WTC11 (cell line): ENCODE data around the gene GCM1. TPM values are rescaled to one million over a fixed set of nuclear protein-coding genes. Genes with fewer than 3 reads are reported as not detected.

Source experiments
- ATAC-seq: fragments of 200-7000 bp; cut with Tn5 transposase; 2 replicates; pipeline ENCODE4 v1.10.0; 2021; ENCODE audit warnings: mild to moderate bottlenecking, moderate library complexity
- CTCF ChIA-PET: fragments of 300-600 bp; sonication (Branson Sonifier 250); formaldehyde crosslinking; loops from one replicate; lab custom pipeline; 2021; ENCODE audit warnings: antibody characterized with exemption; lab: Charles Lee
- POLR2A ChIA-PET: fragments of 350-600 bp; sonication (Branson Sonifier 250); formaldehyde crosslinking; loops from one replicate; lab custom pipeline; 2021; ENCODE audit warnings: antibody characterized with exemption; lab: Charles Lee
- DNase-seq: peaks from one replicate; pipeline ENCODE4 v3.0.0; 2021; ENCODE audit warnings: low spot score
- H3K27ac Mint-ChIP-seq: 2 replicates; pipeline ENCODE4 v1.8.0; 2021; ENCODE audit warnings: mixed read lengths
- H3K27me3 Mint-ChIP-seq: 2 replicates; pipeline ENCODE4 v1.8.0; 2021; ENCODE audit warnings: low read depth, mild to moderate bottlenecking, moderate library complexity, mixed read lengths
- H3K36me3 Mint-ChIP-seq: 2 replicates; pipeline ENCODE4 v1.8.0; 2021; ENCODE audit warnings: mixed read lengths
- H3K4me1 Mint-ChIP-seq: 2 replicates; pipeline ENCODE4 v1.8.0; 2022; ENCODE audit warnings: mixed read lengths
- H3K4me3 Mint-ChIP-seq: 2 replicates; pipeline ENCODE4 v1.8.0; 2021; ENCODE audit warnings: mild to moderate bottlenecking, moderate library complexity, mixed read lengths
- H3K9me3 Mint-ChIP-seq: 2 replicates; pipeline ENCODE4 v1.8.0; 2021; ENCODE audit warnings: mixed read lengths
- CREB1 ChIP-seq: sonication (generic); formaldehyde crosslinking; IDR thresholded peaks from 2 replicates; pipeline ENCODE4 v1.8.0; 2023; ENCODE audit warnings: mild to moderate bottlenecking, missing genetic modification reagents
- ELF4 ChIP-seq: sonication (generic); formaldehyde crosslinking; IDR thresholded peaks from 2 replicates; pipeline ENCODE4 v1.8.1; 2022; ENCODE audit warnings: low read depth, mild to moderate bottlenecking, moderate library complexity, missing genetic modification reagents
- EMX1 ChIP-seq: fragments of 250-450 bp; sonication (Bioruptor Pico); IDR thresholded peaks from 2 replicates; pipeline ENCODE4 v1.8.0; 2021; ENCODE audit warnings: mild to moderate bottlenecking
- GRHL2 ChIP-seq: fragments of 250-450 bp; sonication (Bioruptor Pico); IDR thresholded peaks from 2 replicates; pipeline ENCODE4 v1.8.0; 2022; ENCODE audit warnings: mild to moderate bottlenecking, moderate library complexity; ENCODE audit not compliant: insufficient replicate concordance, severe bottlenecking
- PRRX2 ChIP-seq: fragments of 250-450 bp; sonication (Bioruptor Pico); IDR thresholded peaks from 2 replicates; pipeline ENCODE4 v1.8.0; 2021; ENCODE audit warnings: mild to moderate bottlenecking
- RELA ChIP-seq: sonication (generic); formaldehyde crosslinking; IDR thresholded peaks from 2 replicates; pipeline ENCODE4 v1.8.1; 2022; ENCODE audit warnings: missing genetic modification reagents, mild to moderate bottlenecking, borderline replicate concordance
- ZBTB21 ChIP-seq: sonication (generic); formaldehyde crosslinking; IDR thresholded peaks from 2 replicates; pipeline ENCODE4 v1.8.1; 2023; ENCODE audit warnings: mild to moderate bottlenecking, missing genetic modification reagents, borderline replicate concordance
- ZNF232 ChIP-seq: sonication (generic); formaldehyde crosslinking; IDR thresholded peaks from 2 replicates; pipeline ENCODE4 v1.8.0; 2022; ENCODE audit warnings: mild to moderate bottlenecking, missing genetic modification reagents
- total RNA-seq: library from RNA; stranded (reverse); gene quantifications from 3 replicates; pipeline ENCODE4 v1.2.3, GENCODE V29; 2021
- TF ChIP-seq, protein P1 (sequence below): sonication (generic); formaldehyde crosslinking; conservative IDR thresholded peaks from 2 replicates; pipeline ENCODE4 v1.8.1; 2023; ENCODE audit warnings: mild to moderate bottlenecking, low read depth, missing genetic modification reagents, moderate library complexity
- TF ChIP-seq, protein P2 (sequence below): sonication (generic); formaldehyde crosslinking; IDR thresholded peaks from 2 replicates; pipeline ENCODE4 v1.8.0; 2023; ENCODE audit warnings: mild to moderate bottlenecking, missing genetic modification reagents
- TF ChIP-seq, protein P3 (sequence below): sonication (generic); formaldehyde crosslinking; IDR thresholded peaks from 2 replicates; pipeline ENCODE4 v1.8.1; 2022; ENCODE audit warnings: mild to moderate bottlenecking, missing genetic modification reagents, moderate library complexity, borderline replicate concordance
- TF ChIP-seq, protein P4 (sequence below): fragments of 250-450 bp; sonication (Bioruptor Pico); IDR thresholded peaks from 2 replicates; pipeline ENCODE4 v2.1.2; 2022; ENCODE audit warnings: mild to moderate bottlenecking, moderate library complexity
- TF ChIP-seq, protein P5 (sequence below): fragments of 250-450 bp; sonication (Bioruptor Pico); IDR thresholded peaks from 2 replicates; pipeline ENCODE4 v1.9.0; 2021; ENCODE audit warnings: mild to moderate bottlenecking, borderline replicate concordance

The GCM1 gene
- total RNA-seq, 1 experiment from 2014 or later, result 0.09 TPM

DNA sequence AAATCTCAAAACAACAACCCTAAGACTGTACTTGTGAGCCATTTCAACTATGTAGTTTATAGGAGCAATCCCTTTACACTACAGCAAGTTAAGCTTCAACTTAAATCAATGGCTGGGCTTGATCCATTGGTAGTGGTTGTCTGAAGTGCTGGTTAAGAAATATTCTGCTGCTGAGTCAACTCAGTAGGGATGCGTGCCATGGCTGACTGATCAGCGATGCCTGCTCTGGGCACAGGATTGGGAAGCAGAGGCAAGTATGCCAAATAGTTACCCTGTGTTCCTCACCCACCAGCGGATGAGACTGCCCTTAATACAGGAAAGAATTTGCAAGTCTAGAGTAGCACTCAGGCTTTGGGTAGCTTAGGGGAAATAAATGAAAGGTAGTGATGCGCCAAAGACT is 41.5 kb downstream of the GCM1 start:
- ATAC-seq, result no peak
- no peaks in the 10 kb centered on the region for H3K27me3 Mint-ChIP-seq
- no peak for DNase-seq
- H3K27ac Mint-ChIP-seq, result no peak overlapping the region
- ChIA-PET POLR2A (no interaction called here), CTCF (no interaction called here)
- no peaks in the 10 kb centered on the region for H3K9me3 Mint-ChIP-seq
- H3K4me3 Mint-ChIP-seq, result no peak overlapping the region
- no peaks in the 10 kb centered on the region for H3K4me1 Mint-ChIP-seq
- H3K36me3 Mint-ChIP-seq, result no peaks in the 10 kb centered on the region
- TF ChIP-seq, protein P1, sequence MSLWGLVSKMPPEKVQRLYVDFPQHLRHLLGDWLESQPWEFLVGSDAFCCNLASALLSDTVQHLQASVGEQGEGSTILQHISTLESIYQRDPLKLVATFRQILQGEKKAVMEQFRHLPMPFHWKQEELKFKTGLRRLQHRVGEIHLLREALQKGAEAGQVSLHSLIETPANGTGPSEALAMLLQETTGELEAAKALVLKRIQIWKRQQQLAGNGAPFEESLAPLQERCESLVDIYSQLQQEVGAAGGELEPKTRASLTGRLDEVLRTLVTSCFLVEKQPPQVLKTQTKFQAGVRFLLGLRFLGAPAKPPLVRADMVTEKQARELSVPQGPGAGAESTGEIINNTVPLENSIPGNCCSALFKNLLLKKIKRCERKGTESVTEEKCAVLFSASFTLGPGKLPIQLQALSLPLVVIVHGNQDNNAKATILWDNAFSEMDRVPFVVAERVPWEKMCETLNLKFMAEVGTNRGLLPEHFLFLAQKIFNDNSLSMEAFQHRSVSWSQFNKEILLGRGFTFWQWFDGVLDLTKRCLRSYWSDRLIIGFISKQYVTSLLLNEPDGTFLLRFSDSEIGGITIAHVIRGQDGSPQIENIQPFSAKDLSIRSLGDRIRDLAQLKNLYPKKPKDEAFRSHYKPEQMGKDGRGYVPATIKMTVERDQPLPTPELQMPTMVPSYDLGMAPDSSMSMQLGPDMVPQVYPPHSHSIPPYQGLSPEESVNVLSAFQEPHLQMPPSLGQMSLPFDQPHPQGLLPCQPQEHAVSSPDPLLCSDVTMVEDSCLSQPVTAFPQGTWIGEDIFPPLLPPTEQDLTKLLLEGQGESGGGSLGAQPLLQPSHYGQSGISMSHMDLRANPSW, result no peak
- TF ChIP-seq ZBTB21 (CRISPR knock-in tag) (no peak), CREB1 (CRISPR knock-in tag) (no peak)
- TF ChIP-seq, protein P2, sequence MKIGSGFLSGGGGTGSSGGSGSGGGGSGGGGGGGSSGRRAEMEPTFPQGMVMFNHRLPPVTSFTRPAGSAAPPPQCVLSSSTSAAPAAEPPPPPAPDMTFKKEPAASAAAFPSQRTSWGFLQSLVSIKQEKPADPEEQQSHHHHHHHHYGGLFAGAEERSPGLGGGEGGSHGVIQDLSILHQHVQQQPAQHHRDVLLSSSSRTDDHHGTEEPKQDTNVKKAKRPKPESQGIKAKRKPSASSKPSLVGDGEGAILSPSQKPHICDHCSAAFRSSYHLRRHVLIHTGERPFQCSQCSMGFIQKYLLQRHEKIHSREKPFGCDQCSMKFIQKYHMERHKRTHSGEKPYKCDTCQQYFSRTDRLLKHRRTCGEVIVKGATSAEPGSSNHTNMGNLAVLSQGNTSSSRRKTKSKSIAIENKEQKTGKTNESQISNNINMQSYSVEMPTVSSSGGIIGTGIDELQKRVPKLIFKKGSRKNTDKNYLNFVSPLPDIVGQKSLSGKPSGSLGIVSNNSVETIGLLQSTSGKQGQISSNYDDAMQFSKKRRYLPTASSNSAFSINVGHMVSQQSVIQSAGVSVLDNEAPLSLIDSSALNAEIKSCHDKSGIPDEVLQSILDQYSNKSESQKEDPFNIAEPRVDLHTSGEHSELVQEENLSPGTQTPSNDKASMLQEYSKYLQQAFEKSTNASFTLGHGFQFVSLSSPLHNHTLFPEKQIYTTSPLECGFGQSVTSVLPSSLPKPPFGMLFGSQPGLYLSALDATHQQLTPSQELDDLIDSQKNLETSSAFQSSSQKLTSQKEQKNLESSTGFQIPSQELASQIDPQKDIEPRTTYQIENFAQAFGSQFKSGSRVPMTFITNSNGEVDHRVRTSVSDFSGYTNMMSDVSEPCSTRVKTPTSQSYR (CRISPR knock-in tag), result no peak
- TF ChIP-seq, all 79 proteins: peak for 0

DNA sequence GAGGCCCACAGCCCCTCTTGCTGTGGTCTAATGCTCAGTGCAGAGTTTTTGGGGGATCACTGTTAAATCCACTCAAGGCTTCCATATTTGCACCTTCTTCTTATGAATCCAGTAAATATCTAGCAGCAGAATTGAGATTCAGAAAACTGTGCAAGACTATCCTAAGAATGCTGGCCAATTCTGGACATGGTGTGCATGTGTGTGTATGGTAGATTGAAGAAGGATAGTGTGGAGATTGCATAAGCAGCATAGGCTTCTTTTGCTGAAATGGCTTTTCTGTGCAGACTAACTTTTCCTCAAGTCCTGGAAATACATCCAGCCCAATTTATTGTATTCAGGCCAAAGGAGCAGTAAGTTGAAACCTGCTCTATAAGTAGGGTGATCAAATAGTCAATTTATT is 43.7 kb downstream of the GCM1 start:
- H3K4me1 Mint-ChIP-seq, result no peaks in the 10 kb centered on the region
- no peak overlapping the region for H3K27ac Mint-ChIP-seq
- H3K36me3 Mint-ChIP-seq, result peaks cover 5% of the 10 kb centered on the region; the same call in 1 of the 2 replicates
- ChIA-PET CTCF (interaction anchor here (1.4 kb wide), 1 partner anchor 379 kb away, joined by 3 read pairs; no protein-coding TSS in a partner anchor), POLR2A (no interaction called here)
- H3K9me3 Mint-ChIP-seq, result no peaks in the 10 kb centered on the region
- H3K27me3 Mint-ChIP-seq, result no peaks in the 10 kb centered on the region
- TF ChIP-seq, protein P3, sequence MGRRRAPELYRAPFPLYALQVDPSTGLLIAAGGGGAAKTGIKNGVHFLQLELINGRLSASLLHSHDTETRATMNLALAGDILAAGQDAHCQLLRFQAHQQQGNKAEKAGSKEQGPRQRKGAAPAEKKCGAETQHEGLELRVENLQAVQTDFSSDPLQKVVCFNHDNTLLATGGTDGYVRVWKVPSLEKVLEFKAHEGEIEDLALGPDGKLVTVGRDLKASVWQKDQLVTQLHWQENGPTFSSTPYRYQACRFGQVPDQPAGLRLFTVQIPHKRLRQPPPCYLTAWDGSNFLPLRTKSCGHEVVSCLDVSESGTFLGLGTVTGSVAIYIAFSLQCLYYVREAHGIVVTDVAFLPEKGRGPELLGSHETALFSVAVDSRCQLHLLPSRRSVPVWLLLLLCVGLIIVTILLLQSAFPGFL (CRISPR knock-in tag), result no peak
- TF ChIP-seq RELA (CRISPR knock-in tag) (no peak), ELF4 (no peak), EMX1 (CRISPR knock-in tag) (no peak), ZNF232 (CRISPR knock-in tag) (no peak), PRRX2 (CRISPR knock-in tag) (no peak), GRHL2 (no peak)
- TF ChIP-seq, protein P4, sequence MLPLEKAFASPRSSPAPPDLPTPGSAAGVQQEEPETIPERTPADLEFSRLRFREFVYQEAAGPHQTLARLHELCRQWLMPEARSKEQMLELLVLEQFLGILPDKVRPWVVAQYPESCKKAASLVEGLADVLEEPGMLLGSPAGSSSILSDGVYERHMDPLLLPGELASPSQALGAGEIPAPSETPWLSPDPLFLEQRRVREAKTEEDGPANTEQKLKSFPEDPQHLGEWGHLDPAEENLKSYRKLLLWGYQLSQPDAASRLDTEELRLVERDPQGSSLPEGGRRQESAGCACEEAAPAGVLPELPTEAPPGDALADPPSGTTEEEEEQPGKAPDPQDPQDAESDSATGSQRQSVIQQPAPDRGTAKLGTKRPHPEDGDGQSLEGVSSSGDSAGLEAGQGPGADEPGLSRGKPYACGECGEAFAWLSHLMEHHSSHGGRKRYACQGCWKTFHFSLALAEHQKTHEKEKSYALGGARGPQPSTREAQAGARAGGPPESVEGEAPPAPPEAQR (CRISPR knock-in tag), result no peak
- TF ChIP-seq, protein P5, sequence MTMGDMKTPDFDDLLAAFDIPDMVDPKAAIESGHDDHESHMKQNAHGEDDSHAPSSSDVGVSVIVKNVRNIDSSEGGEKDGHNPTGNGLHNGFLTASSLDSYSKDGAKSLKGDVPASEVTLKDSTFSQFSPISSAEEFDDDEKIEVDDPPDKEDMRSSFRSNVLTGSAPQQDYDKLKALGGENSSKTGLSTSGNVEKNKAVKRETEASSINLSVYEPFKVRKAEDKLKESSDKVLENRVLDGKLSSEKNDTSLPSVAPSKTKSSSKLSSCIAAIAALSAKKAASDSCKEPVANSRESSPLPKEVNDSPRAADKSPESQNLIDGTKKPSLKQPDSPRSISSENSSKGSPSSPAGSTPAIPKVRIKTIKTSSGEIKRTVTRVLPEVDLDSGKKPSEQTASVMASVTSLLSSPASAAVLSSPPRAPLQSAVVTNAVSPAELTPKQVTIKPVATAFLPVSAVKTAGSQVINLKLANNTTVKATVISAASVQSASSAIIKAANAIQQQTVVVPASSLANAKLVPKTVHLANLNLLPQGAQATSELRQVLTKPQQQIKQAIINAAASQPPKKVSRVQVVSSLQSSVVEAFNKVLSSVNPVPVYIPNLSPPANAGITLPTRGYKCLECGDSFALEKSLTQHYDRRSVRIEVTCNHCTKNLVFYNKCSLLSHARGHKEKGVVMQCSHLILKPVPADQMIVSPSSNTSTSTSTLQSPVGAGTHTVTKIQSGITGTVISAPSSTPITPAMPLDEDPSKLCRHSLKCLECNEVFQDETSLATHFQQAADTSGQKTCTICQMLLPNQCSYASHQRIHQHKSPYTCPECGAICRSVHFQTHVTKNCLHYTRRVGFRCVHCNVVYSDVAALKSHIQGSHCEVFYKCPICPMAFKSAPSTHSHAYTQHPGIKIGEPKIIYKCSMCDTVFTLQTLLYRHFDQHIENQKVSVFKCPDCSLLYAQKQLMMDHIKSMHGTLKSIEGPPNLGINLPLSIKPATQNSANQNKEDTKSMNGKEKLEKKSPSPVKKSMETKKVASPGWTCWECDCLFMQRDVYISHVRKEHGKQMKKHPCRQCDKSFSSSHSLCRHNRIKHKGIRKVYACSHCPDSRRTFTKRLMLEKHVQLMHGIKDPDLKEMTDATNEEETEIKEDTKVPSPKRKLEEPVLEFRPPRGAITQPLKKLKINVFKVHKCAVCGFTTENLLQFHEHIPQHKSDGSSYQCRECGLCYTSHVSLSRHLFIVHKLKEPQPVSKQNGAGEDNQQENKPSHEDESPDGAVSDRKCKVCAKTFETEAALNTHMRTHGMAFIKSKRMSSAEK (CRISPR knock-in tag), result no peak
- no peak overlapping the region for H3K4me3 Mint-ChIP-seq
- no peak for DNase-seq
- ATAC-seq, result no peak
